ENCODE data around the gene SLC12A4. TPM values are rescaled to one million over a fixed set of nuclear protein-coding genes. Genes with fewer than 3 reads are reported as not detected.

Gene SLC12A4
- total and polyA plus RNA-seq, 2 experiments from 2014 or later, result 19.9 to 53.0 TPM

GRCh38 chr16:67977005-67977404, 8.6 kb upstream of the SLC12A4 start (continued):
- TF ChIP-seq, protein P1, sequence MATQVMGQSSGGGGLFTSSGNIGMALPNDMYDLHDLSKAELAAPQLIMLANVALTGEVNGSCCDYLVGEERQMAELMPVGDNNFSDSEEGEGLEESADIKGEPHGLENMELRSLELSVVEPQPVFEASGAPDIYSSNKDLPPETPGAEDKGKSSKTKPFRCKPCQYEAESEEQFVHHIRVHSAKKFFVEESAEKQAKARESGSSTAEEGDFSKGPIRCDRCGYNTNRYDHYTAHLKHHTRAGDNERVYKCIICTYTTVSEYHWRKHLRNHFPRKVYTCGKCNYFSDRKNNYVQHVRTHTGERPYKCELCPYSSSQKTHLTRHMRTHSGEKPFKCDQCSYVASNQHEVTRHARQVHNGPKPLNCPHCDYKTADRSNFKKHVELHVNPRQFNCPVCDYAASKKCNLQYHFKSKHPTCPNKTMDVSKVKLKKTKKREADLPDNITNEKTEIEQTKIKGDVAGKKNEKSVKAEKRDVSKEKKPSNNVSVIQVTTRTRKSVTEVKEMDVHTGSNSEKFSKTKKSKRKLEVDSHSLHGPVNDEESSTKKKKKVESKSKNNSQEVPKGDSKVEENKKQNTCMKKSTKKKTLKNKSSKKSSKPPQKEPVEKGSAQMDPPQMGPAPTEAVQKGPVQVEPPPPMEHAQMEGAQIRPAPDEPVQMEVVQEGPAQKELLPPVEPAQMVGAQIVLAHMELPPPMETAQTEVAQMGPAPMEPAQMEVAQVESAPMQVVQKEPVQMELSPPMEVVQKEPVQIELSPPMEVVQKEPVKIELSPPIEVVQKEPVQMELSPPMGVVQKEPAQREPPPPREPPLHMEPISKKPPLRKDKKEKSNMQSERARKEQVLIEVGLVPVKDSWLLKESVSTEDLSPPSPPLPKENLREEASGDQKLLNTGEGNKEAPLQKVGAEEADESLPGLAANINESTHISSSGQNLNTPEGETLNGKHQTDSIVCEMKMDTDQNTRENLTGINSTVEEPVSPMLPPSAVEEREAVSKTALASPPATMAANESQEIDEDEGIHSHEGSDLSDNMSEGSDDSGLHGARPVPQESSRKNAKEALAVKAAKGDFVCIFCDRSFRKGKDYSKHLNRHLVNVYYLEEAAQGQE (IDR thresholded peaks at IDR 0.05; ENCODE audit: unreplicated experiment), result no peak
- TF ChIP-seq ZNF331 (CRISPR knock-in tag; IDR thresholded peaks at IDR 0.05; ENCODE audit: low read depth) (no peak), CREB1 (CRISPR knock-in tag; IDR thresholded peaks at IDR 0.05; ENCODE audit: low read depth) (no peak), CTCF (conservative IDR thresholded peaks at IDR 0.05; ENCODE audit: low read depth in 2 of 2) (no peak), STAT1 (IDR thresholded peaks at IDR 0.05; ENCODE audit: unreplicated experiment) (no peak), NANOG (IDR thresholded peaks at IDR 0.05; ENCODE audit: borderline replicate concordance) (no peak), ZNF114 (CRISPR knock-in tag; IDR thresholded peaks at IDR 0.05) (no peak), POLR2AphosphoS5 (IDR thresholded peaks at IDR 0.05; ENCODE audit: low read depth) (no peak)

- no peak overlapping the region for H3K27ac Mint-ChIP-seq
- Histone ChIP-seq H3K27me3 (ENCODE audit: insufficient read depth) (no peaks in the 10 kb centered on the region), H3K27ac (ENCODE audit: low read depth) (no peak overlapping the region), H4K20me1 (replicated peaks; ENCODE audit: insufficient read depth) (no peaks in the 10 kb centered on the region), H3K4me3 (no peak overlapping the region), H3K4me2 (no peak overlapping the region), H3F3A (replicated peaks; ENCODE audit: low read depth) (no peaks in the 10 kb centered on the region), H3K79me2 (replicated peaks; ENCODE audit: insufficient read depth) (no peaks in the 10 kb centered on the region), H3K36me3 (ENCODE audit: insufficient read depth) (no peaks in the 10 kb centered on the region), H3K4me1 (ENCODE audit: insufficient read depth) (no peaks in the 10 kb centered on the region), H2AFZ (no peak overlapping the region), H3K9me2 (ENCODE audit: insufficient read depth) (no peaks in the 10 kb centered on the region)
- H3K27me3 Mint-ChIP-seq (ENCODE audit: insufficient read depth, low read depth, poor library complexity), result peaks cover 12% of the 10 kb centered on the region
- ATAC-seq, result no peak
- no peak for DNase-seq (ENCODE audit: low spot score)
- H3K4me1 Mint-ChIP-seq, result no peaks in the 10 kb centered on the region; the same call in 2 of the 3 replicates
- H3K36me3 Mint-ChIP-seq (ENCODE audit: low read depth), result no peaks in the 10 kb centered on the region
- H3K9me3 Mint-ChIP-seq, result no peaks in the 10 kb centered on the region
- TF ChIP-seq POLR2AphosphoS5 (IDR thresholded peaks at IDR 0.05; ENCODE audit: low read depth) (no peak), ETS1 (IDR thresholded peaks at IDR 0.05) (no peak), ZNF114 (CRISPR knock-in tag; IDR thresholded peaks at IDR 0.05) (no peak), CREB1 (CRISPR knock-in tag; IDR thresholded peaks at IDR 0.05; ENCODE audit: low read depth) (no peak), STAT1 (IDR thresholded peaks at IDR 0.05; ENCODE audit: unreplicated experiment) (no peak), NANOG (IDR thresholded peaks at IDR 0.05; ENCODE audit: borderline replicate concordance) (no peak)
- TF ChIP-seq, protein P2, sequence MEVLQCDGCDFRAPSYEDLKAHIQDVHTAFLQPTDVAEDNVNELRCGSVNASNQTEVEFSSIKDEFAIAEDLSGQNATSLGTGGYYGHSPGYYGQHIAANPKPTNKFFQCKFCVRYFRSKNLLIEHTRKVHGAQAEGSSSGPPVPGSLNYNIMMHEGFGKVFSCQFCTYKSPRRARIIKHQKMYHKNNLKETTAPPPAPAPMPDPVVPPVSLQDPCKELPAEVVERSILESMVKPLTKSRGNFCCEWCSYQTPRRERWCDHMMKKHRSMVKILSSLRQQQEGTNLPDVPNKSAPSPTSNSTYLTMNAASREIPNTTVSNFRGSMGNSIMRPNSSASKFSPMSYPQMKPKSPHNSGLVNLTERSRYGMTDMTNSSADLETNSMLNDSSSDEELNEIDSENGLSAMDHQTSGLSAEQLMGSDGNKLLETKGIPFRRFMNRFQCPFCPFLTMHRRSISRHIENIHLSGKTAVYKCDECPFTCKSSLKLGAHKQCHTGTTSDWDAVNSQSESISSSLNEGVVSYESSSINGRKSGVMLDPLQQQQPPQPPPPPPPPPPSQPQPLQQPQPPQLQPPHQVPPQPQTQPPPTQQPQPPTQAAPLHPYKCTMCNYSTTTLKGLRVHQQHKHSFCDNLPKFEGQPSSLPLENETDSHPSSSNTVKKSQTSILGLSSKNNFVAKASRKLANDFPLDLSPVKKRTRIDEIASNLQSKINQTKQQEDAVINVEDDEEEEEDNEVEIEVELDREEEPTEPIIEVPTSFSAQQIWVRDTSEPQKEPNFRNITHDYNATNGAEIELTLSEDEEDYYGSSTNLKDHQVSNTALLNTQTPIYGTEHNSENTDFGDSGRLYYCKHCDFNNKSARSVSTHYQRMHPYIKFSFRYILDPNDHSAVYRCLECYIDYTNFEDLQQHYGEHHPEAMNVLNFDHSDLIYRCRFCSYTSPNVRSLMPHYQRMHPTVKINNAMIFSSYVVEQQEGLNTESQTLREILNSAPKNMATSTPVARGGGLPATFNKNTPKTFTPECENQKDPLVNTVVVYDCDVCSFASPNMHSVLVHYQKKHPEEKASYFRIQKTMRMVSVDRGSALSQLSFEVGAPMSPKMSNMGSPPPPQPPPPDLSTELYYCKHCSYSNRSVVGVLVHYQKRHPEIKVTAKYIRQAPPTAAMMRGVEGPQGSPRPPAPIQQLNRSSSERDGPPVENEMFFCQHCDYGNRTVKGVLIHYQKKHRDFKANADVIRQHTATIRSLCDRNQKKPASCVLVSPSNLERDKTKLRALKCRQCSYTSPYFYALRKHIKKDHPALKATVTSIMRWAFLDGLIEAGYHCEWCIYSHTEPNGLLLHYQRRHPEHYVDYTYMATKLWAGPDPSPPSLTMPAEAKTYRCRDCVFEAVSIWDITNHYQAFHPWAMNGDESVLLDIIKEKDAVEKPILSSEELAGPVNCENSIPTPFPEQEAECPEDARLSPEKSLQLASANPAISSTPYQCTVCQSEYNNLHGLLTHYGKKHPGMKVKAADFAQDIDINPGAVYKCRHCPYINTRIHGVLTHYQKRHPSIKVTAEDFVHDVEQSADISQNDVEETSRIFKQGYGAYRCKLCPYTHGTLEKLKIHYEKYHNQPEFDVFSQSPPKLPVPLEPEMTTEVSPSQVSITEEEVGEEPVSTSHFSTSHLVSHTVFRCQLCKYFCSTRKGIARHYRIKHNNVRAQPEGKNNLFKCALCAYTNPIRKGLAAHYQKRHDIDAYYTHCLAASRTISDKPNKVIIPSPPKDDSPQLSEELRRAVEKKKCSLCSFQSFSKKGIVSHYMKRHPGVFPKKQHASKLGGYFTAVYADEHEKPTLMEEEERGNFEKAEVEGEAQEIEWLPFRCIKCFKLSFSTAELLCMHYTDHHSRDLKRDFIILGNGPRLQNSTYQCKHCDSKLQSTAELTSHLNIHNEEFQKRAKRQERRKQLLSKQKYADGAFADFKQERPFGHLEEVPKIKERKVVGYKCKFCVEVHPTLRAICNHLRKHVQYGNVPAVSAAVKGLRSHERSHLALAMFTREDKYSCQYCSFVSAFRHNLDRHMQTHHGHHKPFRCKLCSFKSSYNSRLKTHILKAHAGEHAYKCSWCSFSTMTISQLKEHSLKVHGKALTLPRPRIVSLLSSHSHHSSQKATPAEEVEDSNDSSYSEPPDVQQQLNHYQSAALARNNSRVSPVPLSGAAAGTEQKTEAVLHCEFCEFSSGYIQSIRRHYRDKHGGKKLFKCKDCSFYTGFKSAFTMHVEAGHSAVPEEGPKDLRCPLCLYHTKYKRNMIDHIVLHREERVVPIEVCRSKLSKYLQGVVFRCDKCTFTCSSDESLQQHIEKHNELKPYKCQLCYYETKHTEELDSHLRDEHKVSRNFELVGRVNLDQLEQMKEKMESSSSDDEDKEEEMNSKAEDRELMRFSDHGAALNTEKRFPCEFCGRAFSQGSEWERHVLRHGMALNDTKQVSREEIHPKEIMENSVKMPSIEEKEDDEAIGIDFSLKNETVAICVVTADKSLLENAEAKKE (CRISPR knock-in tag; IDR thresholded peaks at IDR 0.05), result no peak
- no peak overlapping the region for H3K4me3 Mint-ChIP-seq
Observed at GRCh38 chr16:67976205-67976604, 7.8 kb upstream of the SLC12A4 start.
